ENCODE measurements around the gene PPP6R1. TPM values are rescaled to one million over a fixed set of nuclear protein-coding genes. Genes with fewer than 3 reads are reported as not detected.
A peak's percentile ranks its signal among the peaks of the same experiment; 100 is the strongest.

PPP6R1 gene
- total and polyA plus RNA-seq, 2 of the 13 experiments (the other 11 are each of a cell fraction or from before 2014, with no cell fraction given): 25.8 to 54.0 TPM

DNA sequence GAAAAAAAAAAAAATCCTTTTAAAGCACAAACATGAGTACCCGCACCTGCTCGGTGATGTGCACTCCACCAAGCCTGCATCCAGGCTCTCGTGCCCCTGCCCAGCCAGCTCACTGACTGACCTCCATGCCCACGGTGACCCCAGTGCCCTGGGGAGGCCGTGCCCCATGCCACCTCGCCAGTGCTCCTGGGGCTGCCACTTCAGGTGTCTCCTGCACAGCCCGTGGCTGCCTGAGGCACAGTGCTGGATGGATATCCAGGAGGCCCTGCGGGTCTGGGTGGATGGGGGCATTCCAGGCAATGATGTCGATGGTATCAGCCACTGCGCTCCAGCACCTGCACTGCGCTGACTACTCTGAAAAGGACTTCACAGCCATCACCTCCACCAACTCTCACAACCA lies 9.0 kb downstream of the PPP6R1 start:
- DNase-seq (ENCODE audit: low spot score) (no peak), ATAC-seq (no peak), FAIRE-seq (no peak)
- H3K4me1 ChIP-seq (ENCODE audit: insufficient read depth, low read length): peaks cover 42% of the 10 kb centered on the region
- no peak overlapping the region for H3K4me2 ChIP-seq (ENCODE audit: low read depth, low read length)
- ChIA-PET POLR2A (interaction anchor here (1.7 kb wide), 1 partner anchor 9 kb away, joined by 3 read pairs; no protein-coding TSS in a partner anchor), CTCF (ENCODE audit: low intra/inter-chr PET ratio, low total read pairs) (no interaction called here)
- H3K9ac ChIP-seq (ENCODE audit: insufficient read depth, low read depth, low read length): no peak overlapping the region
- BruUV-seq (replicated peaks): no TSS peak
- peaks cover 21 to 71% of the 10 kb centered on the region in 2 experiments; a peak in 4 of 5 replicates for H3K36me3 ChIP-seq (replicated peaks in 1 of 2; ENCODE audit: control insufficient read depth in 1 of 2, insufficient read depth in 2 of 2, low read length in 2 of 2)
- WGBS (ENCODE audit: low lambda C conversion rate): 67% methylated on average over 1 of the region's 11 CpGs
- TF ChIP-seq TEAD3 (CRISPR knock-in tag; optimal IDR thresholded peaks at IDR 0.05; ENCODE audit: borderline replicate concordance) (no peak), KDM4B (CRISPR knock-in tag; IDR thresholded peaks at IDR 0.05) (no peak), MEIS1 (CRISPR knock-in tag; IDR thresholded peaks at IDR 0.05; ENCODE audit: borderline replicate concordance) (no peak), ZBTB38 (CRISPR knock-in tag; IDR thresholded peaks at IDR 0.05) (peak; percentile 30; the same call in 1 of the 2 replicates), ZNF260 (CRISPR knock-in tag; IDR thresholded peaks at IDR 0.05; ENCODE audit: borderline replicate concordance, low read depth) (no peak), ZNF577 (CRISPR knock-in tag; IDR thresholded peaks at IDR 0.05; ENCODE audit: borderline replicate concordance, low read depth) (no peak), HNRNPL (IDR thresholded peaks at IDR 0.05; ENCODE audit: low read depth, low read length) (peak; percentile 77; the same call in 1 of the 2 replicates), EED (CRISPR knock-in tag; IDR thresholded peaks at IDR 0.05) (no peak), ZNF552 (CRISPR knock-in tag; IDR thresholded peaks at IDR 0.05; ENCODE audit: borderline replicate concordance) (no peak), SUZ12 (IDR thresholded peaks at IDR 0.05; ENCODE audit: low read depth, low read length) (no peak), GATA4 (IDR thresholded peaks at IDR 0.05; ENCODE audit: borderline replicate concordance, low read depth) (no peak)
- TF ChIP-seq, protein P1, sequence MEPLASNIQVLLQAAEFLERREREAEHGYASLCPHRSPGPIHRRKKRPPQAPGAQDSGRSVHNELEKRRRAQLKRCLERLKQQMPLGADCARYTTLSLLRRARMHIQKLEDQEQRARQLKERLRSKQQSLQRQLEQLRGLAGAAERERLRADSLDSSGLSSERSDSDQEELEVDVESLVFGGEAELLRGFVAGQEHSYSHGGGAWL (CRISPR knock-in tag; IDR thresholded peaks at IDR 0.05): no peak
- TF ChIP-seq, protein P2, sequence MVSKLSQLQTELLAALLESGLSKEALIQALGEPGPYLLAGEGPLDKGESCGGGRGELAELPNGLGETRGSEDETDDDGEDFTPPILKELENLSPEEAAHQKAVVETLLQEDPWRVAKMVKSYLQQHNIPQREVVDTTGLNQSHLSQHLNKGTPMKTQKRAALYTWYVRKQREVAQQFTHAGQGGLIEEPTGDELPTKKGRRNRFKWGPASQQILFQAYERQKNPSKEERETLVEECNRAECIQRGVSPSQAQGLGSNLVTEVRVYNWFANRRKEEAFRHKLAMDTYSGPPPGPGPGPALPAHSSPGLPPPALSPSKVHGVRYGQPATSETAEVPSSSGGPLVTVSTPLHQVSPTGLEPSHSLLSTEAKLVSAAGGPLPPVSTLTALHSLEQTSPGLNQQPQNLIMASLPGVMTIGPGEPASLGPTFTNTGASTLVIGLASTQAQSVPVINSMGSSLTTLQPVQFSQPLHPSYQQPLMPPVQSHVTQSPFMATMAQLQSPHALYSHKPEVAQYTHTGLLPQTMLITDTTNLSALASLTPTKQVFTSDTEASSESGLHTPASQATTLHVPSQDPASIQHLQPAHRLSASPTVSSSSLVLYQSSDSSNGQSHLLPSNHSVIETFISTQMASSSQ (IDR thresholded peaks at IDR 0.05; ENCODE audit: low read depth): no peak
- TF ChIP-seq, protein P2 (CRISPR knock-in tag; IDR thresholded peaks at IDR 0.05; ENCODE audit: borderline replicate concordance): no peak
- intact Hi-C loops (cut with micrococcal nuclease; ENCODE audit: unreplicated experiment) (no loop called here), in situ Hi-C loops (cut with HindIII; ENCODE audit: extremely low pct_ligation_motif_present, low pct_unique_long_range_greater_than_20kb) (no loop called here)
- H3K4me3 ChIP-seq (replicated peaks in 1 of 3; ENCODE audit: insufficient read depth in 1 of 3, low read depth in 2 of 3, low read length in 3 of 3): no peak overlapping the region
- H4K20me1 ChIP-seq (ENCODE audit: insufficient read depth, low read length): peaks cover 56% of the 10 kb centered on the region
- H3K9me3 ChIP-seq (ENCODE audit: low read length): no peaks in the 10 kb centered on the region
- H3K79me2 ChIP-seq (ENCODE audit: insufficient read depth, low read length): peaks cover 73% of the 10 kb centered on the region
- H3K27ac ChIP-seq (ENCODE audit: extremely low read length, insufficient read depth, low read length): no peak overlapping the region
- no peak overlapping the region for H2AFZ ChIP-seq (ENCODE audit: low read length)
- H3K27me3 ChIP-seq (ENCODE audit: control insufficient read depth in 1 of 2, insufficient read depth in 2 of 2, low read length in 2 of 2): no peaks in the 10 kb centered on the region
